ENCODE measurements around the gene CFAP91.
"Not testable (repeated sequence)": the region's sequence is repeated elsewhere in the genome, so short reads cannot be mapped to it uniquely, and the experiment has no call there.

Gene CFAP91

DNA sequence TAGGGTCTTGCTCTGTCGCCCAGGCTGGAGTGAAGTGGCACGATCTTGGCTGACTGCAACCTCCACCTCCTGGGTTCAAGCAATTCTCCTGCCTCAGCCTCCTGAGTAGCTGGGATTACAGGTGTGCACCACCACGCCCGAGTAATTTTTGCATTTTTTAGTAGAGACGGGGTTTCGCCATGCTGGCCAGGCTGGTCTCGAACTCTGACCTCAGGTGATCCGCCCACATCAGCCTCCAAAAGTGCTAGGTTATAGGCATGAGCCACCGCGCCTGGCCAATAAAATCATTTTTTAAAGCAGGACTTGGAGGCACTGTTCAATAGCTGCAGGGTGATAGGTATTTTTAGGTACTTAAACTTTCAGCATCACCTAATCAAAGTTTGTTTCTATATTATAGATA lies 24.6 kb upstream of the CFAP91 start:
- DNase-seq: not testable (repeated sequence)

DNA sequence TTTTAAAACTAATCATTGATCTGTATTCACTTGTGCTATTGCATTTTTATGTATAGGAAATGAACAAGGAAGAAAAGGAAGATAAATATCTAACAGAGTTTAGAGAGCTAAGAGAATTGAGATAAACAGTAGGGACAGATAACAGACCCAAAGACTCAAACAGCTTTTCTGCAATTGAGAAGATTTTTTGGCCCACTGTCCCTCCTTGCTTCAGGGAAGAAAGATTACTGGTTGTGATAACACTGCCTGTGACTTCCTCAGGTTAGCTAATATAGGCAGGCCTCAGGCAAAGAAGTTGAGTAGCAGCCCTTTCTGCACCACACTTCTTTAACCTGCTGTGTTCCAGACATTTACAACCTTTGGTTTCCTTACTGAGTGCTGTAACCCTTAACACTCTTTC lies 22.9 kb upstream of the CFAP91 start:
- no peak for DNase-seq

DNA sequence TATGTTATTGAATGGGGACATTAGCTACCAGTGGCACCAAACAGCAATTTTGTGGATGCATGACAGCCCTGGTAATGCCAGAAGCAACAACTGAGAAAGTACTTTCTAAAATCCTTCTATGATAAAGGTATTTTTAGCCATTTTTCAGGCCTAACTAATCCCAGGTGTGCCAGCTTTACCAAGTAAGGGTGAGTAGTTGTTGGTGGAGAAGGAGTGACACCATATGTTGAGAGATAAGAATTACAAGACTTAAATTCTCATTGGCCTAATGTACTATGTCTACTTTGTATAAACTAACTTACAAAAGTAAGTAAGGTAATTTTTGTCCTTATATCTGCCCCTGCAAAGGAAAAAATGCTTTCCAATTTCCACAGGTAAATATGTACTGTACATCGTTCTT lies 21.5 kb upstream of the CFAP91 start:
- DNase-seq: no peak

DNA sequence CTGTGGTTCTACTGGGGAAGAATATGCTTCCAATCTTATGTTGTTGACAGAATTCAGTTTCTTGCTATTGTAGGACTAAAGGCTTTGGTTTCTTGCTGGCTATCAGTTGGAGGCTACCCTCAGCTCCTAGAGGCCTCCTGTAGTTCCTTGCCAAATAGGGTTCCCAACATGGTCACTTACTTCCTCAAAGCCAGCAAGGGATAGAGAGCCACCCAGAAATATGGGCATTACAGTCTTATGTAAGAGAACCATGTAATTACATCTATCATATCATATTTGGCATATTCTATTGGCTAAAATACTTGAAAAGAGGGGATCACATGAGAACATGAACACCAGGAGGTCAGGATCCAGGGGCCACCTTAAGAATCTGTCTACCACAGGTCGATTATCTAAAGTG lies 19.4 kb upstream of the CFAP91 start:
- DNase-seq: no peak

- DNase-seq: no peak
These were observed 12.7 kb upstream of the CFAP91 start for GRCh38 chr3:119690043-119690656.

DNA sequence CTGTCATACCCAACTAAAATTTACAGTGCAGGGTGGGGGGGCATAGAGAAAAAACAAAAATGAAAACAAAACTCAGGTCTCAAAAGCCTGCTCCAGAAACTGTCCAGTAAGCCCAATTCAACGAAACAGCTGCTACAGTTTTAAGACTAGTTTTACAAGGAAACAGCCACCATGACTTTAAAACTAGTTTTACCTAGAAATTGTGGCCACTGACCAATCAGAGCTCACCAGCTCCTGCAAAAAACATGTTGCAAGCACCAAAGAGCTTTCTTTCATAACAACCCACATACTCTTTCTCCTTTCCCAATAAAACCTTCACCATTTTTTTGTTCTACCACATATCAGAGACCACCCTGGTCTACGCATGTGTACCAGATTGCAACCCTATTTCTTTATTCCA lies 7.3 kb upstream of the CFAP91 start:
- DNase-seq: no peak

DNA sequence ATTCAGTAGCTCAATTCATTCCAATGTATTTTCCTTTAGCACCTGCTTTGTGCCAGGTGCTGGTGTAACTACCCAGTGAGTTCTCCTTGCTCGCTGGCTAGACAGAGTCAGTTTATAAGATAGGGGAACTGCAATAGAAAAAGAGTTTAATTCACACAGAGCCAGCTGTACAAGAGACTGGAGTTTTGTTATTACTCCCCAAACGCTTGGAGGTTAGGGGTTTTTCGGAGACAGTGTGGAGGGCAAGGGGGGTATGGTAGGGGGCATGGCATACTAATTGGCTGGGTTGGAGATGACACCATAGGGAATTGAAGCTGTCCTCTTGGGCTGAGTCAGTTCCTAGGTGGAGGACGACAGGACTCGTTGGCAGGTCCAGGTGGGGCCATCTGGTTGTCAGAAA lies 5.4 kb upstream of the CFAP91 start:
- no peak for DNase-seq

- DNase-seq: no peak
These were observed 2.4 kb upstream of the CFAP91 start for GRCh38 chr3:119700269-119700919.

DNA sequence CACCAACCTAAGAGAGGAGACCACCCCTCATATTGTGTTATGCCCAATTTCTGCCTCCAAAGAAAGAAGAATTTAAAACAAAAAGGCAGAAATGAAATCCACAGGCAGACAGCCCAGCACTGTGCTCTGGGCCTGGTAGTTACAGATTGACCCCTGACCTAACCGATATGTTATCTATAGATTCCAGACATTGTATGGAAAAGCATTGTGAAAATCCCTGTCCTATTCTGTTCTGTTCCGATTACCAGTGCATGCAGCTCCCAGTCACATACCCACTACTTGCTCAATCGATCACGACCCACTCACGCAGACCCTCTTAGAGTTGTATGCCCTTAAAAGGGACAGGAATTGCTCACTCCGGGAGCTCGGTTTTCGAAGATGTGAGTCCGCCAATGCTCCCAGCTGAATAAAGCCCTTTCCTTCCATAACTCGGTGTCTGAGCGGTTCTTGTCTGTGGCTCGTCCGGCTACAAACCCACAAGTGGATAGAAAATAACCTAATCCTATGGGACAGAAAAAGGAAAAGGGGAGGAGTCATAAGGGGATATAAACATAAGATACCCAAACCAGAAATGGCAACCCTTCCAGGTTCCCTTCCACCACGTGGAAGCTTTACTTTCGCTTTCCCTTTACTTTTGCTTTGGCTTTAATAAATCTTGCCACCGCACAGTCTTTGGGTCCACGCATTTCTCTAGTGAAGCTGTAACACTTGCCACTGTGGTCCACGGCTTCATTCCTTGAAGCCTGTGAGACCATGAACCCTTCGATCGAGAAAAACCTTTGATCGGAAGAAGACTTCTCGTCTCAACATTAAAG lies 1.7 kb upstream of the CFAP91 start:
- no peak for DNase-seq

GRCh38 chr3:119703820-119704531 lies 1.2 kb downstream of the CFAP91 start:
- no peak for DNase-seq

DNA sequence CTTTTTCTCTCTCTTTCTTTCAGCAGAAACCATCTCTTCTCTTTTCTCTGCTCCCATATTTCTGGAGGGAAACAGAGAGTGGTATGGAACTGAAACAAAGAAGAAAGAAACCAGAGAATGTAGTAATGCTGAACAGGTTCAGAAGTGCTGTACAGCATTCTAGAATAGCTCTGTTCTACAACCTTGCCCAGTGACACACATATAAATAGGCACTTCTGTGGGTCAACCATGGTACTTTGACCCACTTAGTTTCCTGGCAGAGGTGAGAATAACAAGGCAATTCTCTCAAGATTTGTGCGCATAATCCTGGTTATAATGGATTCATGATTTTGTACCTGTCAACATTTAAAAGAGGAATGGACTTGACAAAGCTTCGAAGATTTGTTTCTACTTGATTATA lies 12.3 kb downstream of the CFAP91 start:
- DNase-seq: no peak

- DNase-seq: no peak
These were observed 14.2 kb downstream of the CFAP91 start for GRCh38 chr3:119716998-119717397.

- no peak for DNase-seq
These were observed 14.7 kb downstream of the CFAP91 start for GRCh38 chr3:119717520-119717919.

DNA sequence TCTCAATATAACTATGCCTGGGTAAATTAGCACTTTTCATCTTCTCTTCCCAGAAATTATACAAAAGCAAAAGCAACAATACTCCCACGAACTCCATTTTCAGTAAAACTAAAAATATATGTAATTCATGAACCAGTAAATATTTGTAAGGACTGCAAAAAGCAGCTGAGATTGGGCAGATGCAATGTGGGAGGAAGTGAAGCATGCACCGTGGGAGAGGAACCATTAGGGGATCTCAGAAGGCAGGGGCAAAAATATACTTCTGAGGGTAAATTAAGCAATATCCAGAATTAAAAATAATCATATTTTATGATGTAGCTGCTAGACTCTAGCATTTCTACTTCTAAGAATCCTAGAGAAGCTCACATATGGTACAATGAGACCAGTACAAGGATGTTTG lies 20.2 kb downstream of the CFAP91 start:
- DNase-seq: no peak

DNA sequence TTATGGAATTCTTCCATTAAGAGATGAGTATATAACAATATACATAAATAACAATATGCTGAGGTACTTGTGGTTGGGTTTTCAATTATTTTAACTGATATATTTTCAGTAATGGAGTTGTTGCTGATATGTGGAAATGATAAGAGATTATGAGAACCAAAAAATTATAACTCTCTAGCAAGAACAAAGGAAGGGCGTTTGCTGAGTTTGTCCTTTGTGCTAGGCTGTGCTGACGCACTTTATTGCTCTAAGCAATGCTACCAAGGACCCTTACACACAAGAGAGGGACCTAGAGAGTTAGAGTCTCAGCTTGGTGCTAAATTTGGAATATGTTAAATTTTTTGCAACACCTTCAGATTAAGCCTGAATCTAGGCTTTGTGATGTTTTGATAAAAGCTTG lies 24.1 kb downstream of the CFAP91 start:
- no peak for DNase-seq

- DNase-seq: no peak
These were observed 27.2 kb downstream of the CFAP91 start for GRCh38 chr3:119729996-119730395.

DNA sequence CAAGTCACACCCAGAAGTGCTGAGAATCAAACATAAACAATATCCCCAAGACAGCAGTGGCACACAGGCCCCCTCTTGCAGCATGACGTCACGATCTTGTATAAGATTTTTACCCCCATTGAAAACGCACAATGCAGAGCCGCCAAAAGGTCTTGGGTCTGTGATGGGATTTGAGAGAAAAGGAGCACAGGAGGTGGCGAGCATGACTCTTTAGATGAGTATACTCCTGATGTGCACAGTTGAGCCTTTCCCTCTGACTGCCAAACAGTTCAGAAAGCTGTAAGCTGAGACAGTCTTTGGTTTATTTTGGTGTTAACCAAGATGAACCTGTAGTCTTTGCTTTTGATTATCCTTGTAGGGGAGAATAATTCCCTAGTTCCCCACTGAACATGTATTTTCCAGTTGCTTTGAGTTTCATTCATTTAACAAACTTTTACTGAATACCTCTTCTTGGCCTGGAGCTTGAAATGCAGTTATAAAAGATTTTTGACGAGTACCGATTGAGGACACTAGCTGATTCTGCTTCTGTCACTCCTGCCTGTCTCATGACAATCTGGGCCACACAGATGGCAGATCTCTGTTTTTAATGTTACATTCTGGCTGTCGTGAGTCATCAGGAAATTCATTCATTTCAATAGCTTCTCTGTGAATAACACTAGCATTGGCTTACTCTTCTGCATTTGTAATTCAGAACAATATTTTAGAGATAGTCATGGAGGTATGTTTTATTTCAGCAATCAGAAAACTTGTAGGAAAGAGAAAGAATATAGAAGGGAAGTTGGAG lies 28.9 kb downstream of the CFAP91 start:
- no peak for DNase-seq

- no peak for DNase-seq
These were observed 31.0 kb downstream of the CFAP91 start for GRCh38 chr3:119733812-119734211.

- no peak for DNase-seq
These were observed 35.9 kb downstream of the CFAP91 start for GRCh38 chr3:119738741-119739140.

DNA sequence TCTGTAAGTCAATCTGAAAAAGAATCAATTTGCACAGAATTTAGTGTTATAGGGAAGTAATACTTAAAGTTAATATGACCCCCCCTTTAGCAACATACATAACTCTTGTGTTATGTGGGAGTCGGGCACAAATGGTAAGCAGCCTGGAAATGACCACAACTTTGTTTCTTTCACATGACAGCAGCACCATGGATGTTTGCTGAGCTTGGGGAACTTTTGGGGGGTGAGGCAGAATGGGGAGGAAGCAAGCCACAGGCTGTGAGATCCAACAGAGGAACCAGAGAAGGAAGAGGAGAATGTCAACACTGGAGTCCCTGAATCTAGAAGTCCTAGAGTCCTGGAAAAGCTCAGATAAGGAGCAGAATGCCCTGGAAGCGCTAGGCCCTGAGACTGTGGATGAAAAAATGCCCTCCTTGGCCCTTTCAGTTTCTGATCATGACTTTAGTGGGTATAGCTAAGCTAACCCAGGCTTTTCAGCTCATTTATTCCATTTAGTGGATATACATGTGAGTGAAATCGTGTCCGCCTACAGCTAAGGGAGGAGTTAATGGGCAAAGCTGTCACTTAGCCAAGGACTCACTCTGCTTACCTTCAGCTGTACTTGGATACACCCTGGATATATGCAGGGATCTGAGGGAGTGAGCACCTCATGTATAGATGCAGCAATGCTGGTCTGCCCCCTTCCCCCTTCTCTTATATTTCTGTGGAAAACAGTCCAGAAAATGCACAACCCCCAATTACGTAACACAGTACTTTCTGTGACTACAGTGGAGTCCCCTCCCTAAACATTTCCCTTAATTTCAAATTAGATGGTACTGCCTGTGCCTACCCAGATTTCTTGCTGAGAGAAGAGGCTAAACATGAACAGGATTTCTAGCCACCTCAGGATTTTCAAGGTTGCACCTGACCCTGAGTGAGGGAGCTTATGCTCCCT lies 39.1 kb downstream of the CFAP91 start:
- DNase-seq: no peak

DNA sequence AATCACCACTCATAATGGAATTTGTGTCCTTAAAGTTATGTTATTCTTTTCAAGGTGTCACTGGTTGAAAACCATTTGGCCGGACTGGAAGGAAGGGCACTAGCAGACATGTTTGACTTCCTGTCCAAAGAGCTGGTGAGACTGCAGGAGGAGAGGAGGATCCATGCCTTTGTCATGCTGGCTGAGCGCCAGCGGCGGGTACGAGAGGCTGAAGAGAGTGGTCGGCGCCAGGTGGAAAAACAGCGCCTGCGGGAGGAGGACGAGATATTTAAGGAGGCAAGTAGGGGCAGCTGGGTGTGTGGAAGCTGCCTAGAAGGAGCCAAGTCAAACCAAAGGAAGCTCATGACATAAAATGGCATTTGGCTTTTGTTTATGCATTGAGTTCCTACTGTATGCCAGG lies 41.1 kb downstream of the CFAP91 start:
- DNase-seq: no peak

GRCh38 chr3:119745942-119746341 lies 43.1 kb downstream of the CFAP91 start:
- no peak for DNase-seq

All from DMS153 (cell line).